HCT116 (cell line): ENCODE measurements around the gene RIN3. TPM values are rescaled to one million over a fixed set of nuclear protein-coding genes. Genes with fewer than 3 reads are reported as not detected.

Source experiments
- ATAC-seq: fragments of 200-7000 bp; cut with Tn5 transposase; 2 replicates; pipeline ENCODE4 v1.9.1; 2020; ENCODE audit warnings: mild to moderate bottlenecking, moderate library complexity
- BruUV-seq: library from RNA; stranded (reverse); fragments of 400-500 nt; replicated peaks from 2 replicates; lab custom pipeline; 2021; lab: Mats Ljungman, UMichigan
- CTCF ChIA-PET: fragments of 300-600 bp; sonication (Branson Sonifier 250); formaldehyde crosslinking; loops from one replicate; lab custom pipeline; 2021; ENCODE audit warnings: antibody characterized with exemption; lab: Charles Lee
- POLR2A ChIA-PET: fragments of 300-600, 350-600 bp; sonication (Branson Sonifier 250); formaldehyde crosslinking; loops from one replicate; lab custom pipeline; 2021; ENCODE audit warnings: antibody characterized with exemption; lab: Charles Lee
- RAD21 ChIA-PET, 2 experiments: fragments of 300-600 bp; sonication (Branson Sonifier 250); formaldehyde crosslinking; loops; one replicate each; lab custom pipeline; 2023; ENCODE audit warnings: low total read pairs in 2 of 2; ENCODE audit not compliant: uncharacterized antibody in 2 of 2, unreplicated experiment in 2 of 2, low non-redundant PET in 1 of 2; lab: Charles Lee
- DNase-seq: peaks from one replicate; pipeline ENCODE4 v3.0.0-alpha.2; 2010; ENCODE audit warnings: low read depth, low spot score
- H2AFZ ChIP-seq: fragments of 200-600 bp; shearing (Covaris generic), sonication (generic); 2 replicates; pipeline ENCODE4 v1.6.1; 2017; ENCODE audit warnings: low read depth, mixed run types, mixed read lengths, antibody characterized with exemption, low read length; ENCODE audit not compliant: poor library complexity, severe bottlenecking
- H3K27ac ChIP-seq: 2 replicates; pipeline ENCODE4 v1.5.1; 2012; ENCODE audit warnings: low read depth, low read length
- H3K27me3 ChIP-seq: fragments of 200-600 bp; sonication (generic); 2 replicates; pipeline ENCODE4 v1.6.1; 2016; ENCODE audit warnings: mixed run types, low read length, mixed read lengths; ENCODE audit not compliant: insufficient read depth
- H3K36me3 ChIP-seq, 2 experiments: fragments of 200-500 bp in 1 of 2; fragments of 200-600 bp in 1 of 2; sonication (Bioruptor generic) in 1 of 2; sonication (generic) in 1 of 2; 2 replicates each; pipeline versions ENCODE4 v1.5.1 to v1.6.1; 2014 to 2016; ENCODE audit warnings: low read length in 2 of 2, inconsistent platforms in 1 of 2, mixed read lengths in 1 of 2, mixed run types in 1 of 2; ENCODE audit not compliant: insufficient read depth in 2 of 2, control insufficient read depth in 1 of 2
- H3K4me1 ChIP-seq, 2 experiments: fragments of 200-600 bp in 1 of 2; sonication (generic) in 1 of 2; 2 replicates each; pipeline versions ENCODE4 v1.5.1 to v1.6.1; 2012 to 2017; ENCODE audit warnings: low read length in 2 of 2, inconsistent platforms in 1 of 2, mild to moderate bottlenecking in 1 of 2, mixed read lengths in 1 of 2, mixed run types in 1 of 2, moderate library complexity in 1 of 2; ENCODE audit not compliant: insufficient read depth in 2 of 2, control insufficient read depth in 1 of 2
- H3K4me2 ChIP-seq: fragments of 200-600 bp; sonication (generic); 2 replicates; pipeline ENCODE4 v1.6.1; 2017; ENCODE audit warnings: mixed run types, low read length, mixed read lengths
- H3K4me3 ChIP-seq, 2 experiments: fragments of 200-600 bp in 1 of 2; sonication (generic) in 1 of 2; replicated peaks in 1 of 2; 2 replicates each; pipeline ENCODE4 v1.5.1; 2011 to 2016; ENCODE audit warnings: low read length in 2 of 2, control low read depth in 1 of 2, low read depth in 1 of 2, mild to moderate bottlenecking in 1 of 2, mixed read lengths in 1 of 2, mixed run types in 1 of 2
- H3K79me2 ChIP-seq: fragments of 200-600 bp; sonication (generic); 2 replicates; pipeline ENCODE4 v1.6.1; 2017; ENCODE audit warnings: mild to moderate bottlenecking, mixed run types, low read length, moderate library complexity, mixed read lengths; ENCODE audit not compliant: insufficient read depth
- H3K9ac ChIP-seq: fragments of 200-600 bp; sonication (generic); 2 replicates; pipeline ENCODE4 v1.6.1; 2016; ENCODE audit warnings: low read length, mixed read lengths
- H3K9me2 ChIP-seq: fragments of 200-600 bp; sonication (generic), shearing (Covaris generic); 2 replicates; pipeline ENCODE4 v1.6.1; 2017; ENCODE audit warnings: mixed run types, mild to moderate bottlenecking, moderate library complexity; ENCODE audit not compliant: insufficient read depth
- H3K9me3 ChIP-seq, 2 experiments: fragments of 200-500 bp in 1 of 2; fragments of 200-600 bp in 1 of 2; sonication (Bioruptor generic) in 1 of 2; sonication (generic) in 1 of 2; 2 replicates each; pipeline ENCODE4 v1.6.1; 2014 to 2017; ENCODE audit warnings: low read length in 2 of 2, mixed read lengths in 2 of 2, inconsistent platforms in 1 of 2, low read depth in 1 of 2, mild to moderate bottlenecking in 1 of 2, mixed run types in 1 of 2, moderate library complexity in 1 of 2; ENCODE audit not compliant: control insufficient read depth in 1 of 2, insufficient read depth in 1 of 2
- H4K20me1 ChIP-seq: fragments of 200-600 bp; sonication (generic), shearing (Covaris generic); 2 replicates; pipeline ENCODE4 v1.6.1; 2017; ENCODE audit warnings: mixed run types, mild to moderate bottlenecking, moderate library complexity; ENCODE audit not compliant: insufficient read depth
- ATF3 ChIP-seq: IDR thresholded peaks from 2 replicates; pipeline ENCODE4 v1.6.1; 2012
- CEBPB ChIP-seq: IDR thresholded peaks from 2 replicates; pipeline ENCODE4 v1.6.1; 2012; ENCODE audit warnings: low read depth
- CTCF ChIP-seq, 3 experiments: fragments of 200-600 bp in 1 of 3; sonication (generic) in 1 of 3; IDR thresholded peaks in 2 of 3; conservative IDR thresholded peaks in 1 of 3; 2 replicates each; pipeline ENCODE4 v1.5.1; 2012 to 2017; ENCODE audit warnings: low read depth in 2 of 3, low read length in 2 of 3, antibody characterized with exemption in 1 of 3, borderline replicate concordance in 1 of 3, control low read depth in 1 of 3, mild to moderate bottlenecking in 1 of 3, mixed read lengths in 1 of 3, mixed run types in 1 of 3, moderate library complexity in 1 of 3; ENCODE audit not compliant: insufficient read depth in 1 of 3
- EGR1 ChIP-seq: IDR thresholded peaks from 2 replicates; pipeline ENCODE4 v1.6.1; 2012; ENCODE audit warnings: low read depth
- ELF1 ChIP-seq: IDR thresholded peaks from 2 replicates; pipeline ENCODE4 v1.6.1; 2012; ENCODE audit warnings: low read depth, borderline replicate concordance
- EZH2 ChIP-seq: fragments of 200-600 bp; sonication (generic); IDR thresholded peaks from 2 replicates; pipeline ENCODE4 v1.6.1; 2017; ENCODE audit warnings: antibody characterized with exemption, mixed run types
- FOSL1 ChIP-seq: IDR thresholded peaks from 2 replicates; pipeline ENCODE4 v1.6.1; 2012; ENCODE audit warnings: low read depth
- JUND ChIP-seq: IDR thresholded peaks from 2 replicates; pipeline ENCODE4 v1.6.1; 2012
- MAX ChIP-seq: IDR thresholded peaks from 2 replicates; pipeline ENCODE4 v1.6.1; 2012
- POLR2AphosphoS5 ChIP-seq: IDR thresholded peaks from 2 replicates; pipeline ENCODE4 v1.6.1; 2011; ENCODE audit warnings: mild to moderate bottlenecking, low read depth, low read length, moderate library complexity
- RAD21 ChIP-seq: IDR thresholded peaks from 2 replicates; pipeline ENCODE4 v1.6.1; 2012; ENCODE audit warnings: low read depth, mild to moderate bottlenecking
- SP1 ChIP-seq: IDR thresholded peaks from 2 replicates; pipeline ENCODE4 v1.6.1; 2012; ENCODE audit warnings: low read depth
- SRF ChIP-seq: IDR thresholded peaks from 2 replicates; pipeline ENCODE4 v1.6.1; 2012; ENCODE audit warnings: low read depth
- TCF7L2 ChIP-seq: IDR thresholded peaks from 2 replicates; pipeline ENCODE4 v1.7.0; 2011; ENCODE audit warnings: borderline replicate concordance, inconsistent platforms; ENCODE audit not compliant: insufficient read depth, insufficient read length; ENCODE audit errors: extremely low read depth
- ZBTB33 ChIP-seq: IDR thresholded peaks from 2 replicates; pipeline ENCODE4 v1.6.1; 2011; ENCODE audit warnings: mild to moderate bottlenecking, low read length, moderate library complexity; ENCODE audit not compliant: insufficient replicate concordance; ENCODE audit errors: extremely low read depth
- ZFX ChIP-seq: fragments of 450-650 bp; IDR thresholded peaks from 2 replicates; pipeline ENCODE4 v1.6.1; 2017
- ZNF274 ChIP-seq: fragments of 200-500 bp; sonication (Bioruptor generic); IDR thresholded peaks from 2 replicates; pipeline ENCODE4 v1.6.1; 2014; ENCODE audit warnings: mild to moderate bottlenecking, low read depth, low read length, inconsistent platforms
- intact Hi-C: fragments of 100-400 bp; cut with micrococcal nuclease; formaldehyde crosslinking; loops from 2 replicates; pipeline ENCODE4 v1.10.0; 2022
- total RNA-seq: library from RNA; stranded (reverse); gene quantifications from one replicate; pipeline ENCODE4 v1.2.1, GENCODE V29; 2021; ENCODE audit not compliant: unreplicated experiment

The RIN3 gene
- total RNA-seq, 1 experiment from 2014 or later, result 22.2 TPM

GRCh38 chr14:92666251-92666650, 152.7 kb downstream of the RIN3 start:
- no peaks in the 10 kb centered on the region for H3K4me1 ChIP-seq
- no peak for DNase-seq
- no peaks in the 10 kb centered on the region for H3K27me3 ChIP-seq
- no peaks in the 10 kb centered on the region for H3K9me2 ChIP-seq
- TF ChIP-seq EZH2 (no peak), MAX (no peak), SP1 (no peak), RAD21 (no peak), ZNF274 (no peak), FOSL1 (no peak), ELF1 (no peak), POLR2AphosphoS5 (no peak), CTCF (IDR thresholded peaks at IDR 0.05 in 2 of 3, conservative IDR thresholded peaks at IDR 0.05 in 1 of 3; ENCODE audit: borderline replicate concordance in 1 of 3, insufficient read depth in 1 of 3, low read depth in 2 of 3, low read length in 2 of 3) (no peak), ZFX (no peak), ATF3 (no peak), JUND (no peak), EGR1 (no peak), TCF7L2 (no peak), ZBTB33 (no peak), CEBPB (no peak), SRF (no peak)
- CTCF ChIA-PET, result no interaction called here
- no peaks in the 10 kb centered on the region for H3K36me3 ChIP-seq
- POLR2A ChIA-PET, result no interaction called here
- no peaks in the 10 kb centered on the region for H3K79me2 ChIP-seq
- RAD21 ChIA-PET, result no interaction called here
- no peak overlapping the region for H3K4me3 ChIP-seq
- H3K4me2 ChIP-seq, result no peak overlapping the region
- no peak overlapping the region for H3K9ac ChIP-seq
- no peak overlapping the region for H3K27ac ChIP-seq
- H4K20me1 ChIP-seq, result no peaks in the 10 kb centered on the region
- intact Hi-C loops, result no loop called here
- BruUV-seq, result no TSS peak
- H3K9me3 ChIP-seq, result no peaks in the 10 kb centered on the region
- H2AFZ ChIP-seq, result no peak overlapping the region
- no peak for ATAC-seq
